Activated gamma-delta T cell (primary cell): ENCODE data around the gene TFAP2D.

Source experiments
- DNase-seq: peaks from one replicate; lab custom pipeline; 2025; lab: John Stamatoyannopoulos, UW
- total RNA-seq, 2 donors: gene quantifications; one replicate each; lab custom pipeline; 2026; lab: John Stamatoyannopoulos, UW

The TFAP2D gene
- 0 to 0.10 reads per million in 2 donors for total RNA-seq

DNA sequence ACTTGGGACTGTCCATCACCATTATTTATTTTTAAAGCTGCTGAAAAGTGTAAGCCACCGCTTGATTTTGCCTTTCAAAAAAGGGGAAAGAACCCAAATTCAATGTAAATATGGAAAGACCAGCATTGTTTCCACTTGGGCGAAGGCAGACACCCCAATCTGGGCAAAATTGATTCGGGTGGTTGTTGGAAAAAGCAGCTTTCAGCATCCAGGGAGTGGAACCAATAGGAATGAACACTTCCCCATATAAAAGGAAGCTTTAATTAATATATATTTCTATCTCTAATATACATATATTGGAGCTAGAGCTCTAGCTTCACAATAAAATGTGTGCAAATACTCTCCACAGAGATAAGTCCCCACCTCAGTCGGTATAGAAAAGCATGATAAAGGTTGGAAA is at the start of gene TFAP2D:
Gene TFAP2D, plus strand, starts transcription at position 301 of the 400 bp plus-strand sequence. CDS start 530 bp downstream, outside the sequence.
- DNase-seq: no peak

DNA sequence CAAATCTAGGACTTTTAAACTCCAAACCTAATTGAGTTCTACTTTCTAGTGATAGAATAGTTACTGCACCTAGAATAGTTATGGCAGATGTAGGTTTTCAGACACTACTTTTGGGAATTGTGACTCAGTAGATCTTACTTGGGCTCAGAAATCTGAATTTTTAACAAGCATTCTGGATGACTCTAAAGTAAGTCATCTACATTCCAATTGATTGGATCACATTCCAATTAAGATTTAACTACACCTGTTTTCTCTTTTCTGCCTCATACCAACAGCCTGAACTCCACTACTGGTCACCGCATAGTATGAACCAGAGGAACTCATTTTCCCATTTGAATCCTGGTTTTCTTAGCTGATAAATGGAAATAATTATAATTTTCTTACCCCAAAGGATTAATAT is 49.5 kb upstream of the TFAP2D start:
- no peak for DNase-seq

DNA sequence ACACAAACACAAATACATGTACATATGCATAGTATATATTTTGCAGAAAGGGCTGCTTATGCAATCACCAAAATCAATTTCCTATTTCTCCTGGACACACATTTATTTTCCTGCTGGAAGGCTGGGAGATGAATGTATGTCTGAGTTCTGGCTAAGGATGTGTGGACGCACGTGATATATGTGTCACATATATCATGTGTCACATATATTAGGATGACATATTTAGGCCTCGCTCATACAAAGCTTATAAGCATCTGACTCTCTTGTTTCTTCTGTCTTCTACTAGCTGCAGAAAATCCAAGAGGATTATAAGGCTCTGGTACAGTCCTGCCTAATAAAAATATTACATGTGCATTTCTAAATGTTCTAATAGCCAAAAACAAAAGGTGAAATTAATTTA is 47.2 kb upstream of the TFAP2D start:
- DNase-seq: no peak

DNA sequence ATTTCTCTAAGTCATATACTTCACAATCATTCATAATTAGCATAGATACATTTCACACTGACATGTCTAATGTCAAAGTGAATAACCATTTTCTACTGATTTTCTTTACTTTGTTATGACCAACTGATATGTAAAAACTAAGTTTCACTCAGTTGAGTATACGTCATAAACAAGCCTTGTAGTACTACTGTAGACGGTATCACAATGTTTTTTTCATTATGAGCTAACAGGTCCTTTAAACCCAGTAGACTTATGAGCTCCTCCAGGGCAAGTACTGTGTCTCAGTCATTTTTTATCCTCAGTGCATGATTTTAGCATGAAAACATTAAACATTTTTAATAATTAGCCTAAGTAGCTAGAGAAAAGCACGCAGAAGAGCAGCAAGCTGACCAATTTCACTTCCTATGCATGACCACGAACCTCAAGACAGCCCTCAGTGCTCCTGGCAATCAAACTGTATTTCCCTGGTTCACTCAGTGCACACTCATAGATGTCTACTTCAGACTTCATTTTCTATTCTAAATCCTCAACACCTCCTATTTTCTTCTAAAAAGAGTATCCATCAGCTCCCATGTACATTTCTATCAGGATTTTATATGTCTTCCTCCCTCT is 32.0 kb upstream of the TFAP2D start:
- DNase-seq: no peak

DNA sequence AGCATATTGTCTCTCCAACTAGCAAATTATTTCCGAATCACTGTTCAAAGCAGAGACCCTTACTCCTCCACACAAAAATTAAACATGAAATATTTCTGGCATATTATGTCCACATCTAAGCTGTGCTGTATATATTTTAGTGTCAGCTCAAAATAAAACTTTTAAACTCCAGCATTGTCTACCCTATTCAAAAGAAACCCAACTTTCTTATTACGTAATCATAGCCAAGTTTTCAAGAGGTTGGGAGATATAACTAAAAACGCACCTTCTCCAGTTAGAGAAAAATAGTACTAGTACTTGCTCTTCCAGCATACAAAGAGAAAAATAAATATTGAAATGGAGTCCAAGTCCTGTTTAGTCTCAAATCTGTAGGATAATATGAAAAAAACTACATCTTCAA is 24.1 kb upstream of the TFAP2D start:
- no peak for DNase-seq

DNA sequence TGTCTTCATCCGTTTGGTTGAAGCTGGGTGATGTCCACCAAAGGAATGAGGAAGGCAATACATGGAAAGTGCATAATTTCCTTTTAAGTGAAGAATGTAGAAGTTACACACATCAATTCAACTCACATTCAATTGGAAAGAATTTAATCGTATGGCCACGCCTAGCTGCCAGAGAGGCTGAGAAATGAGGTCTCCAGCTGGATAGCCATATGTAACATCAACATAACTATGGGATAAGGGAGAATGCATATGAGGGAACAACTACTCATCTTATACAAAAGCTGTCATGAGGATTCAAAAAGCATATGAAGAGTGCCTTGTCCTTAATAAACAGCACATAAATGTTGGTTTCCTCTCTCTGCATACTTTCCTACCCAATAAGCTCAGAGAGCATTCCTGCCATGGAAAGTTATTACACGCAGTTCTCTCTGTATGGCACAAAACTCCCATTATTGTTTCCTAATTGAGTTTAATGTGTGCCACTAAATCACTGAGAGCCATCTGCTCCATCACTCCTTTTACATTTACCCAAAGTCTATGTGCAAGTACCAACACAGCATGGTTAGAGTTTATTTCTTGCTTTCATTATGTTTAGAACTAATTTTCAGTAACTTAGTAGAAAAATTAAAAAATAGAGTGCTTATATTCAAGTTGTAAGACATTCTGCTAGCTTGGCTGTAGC is 21.4 kb upstream of the TFAP2D start:
- no peak for DNase-seq

DNA sequence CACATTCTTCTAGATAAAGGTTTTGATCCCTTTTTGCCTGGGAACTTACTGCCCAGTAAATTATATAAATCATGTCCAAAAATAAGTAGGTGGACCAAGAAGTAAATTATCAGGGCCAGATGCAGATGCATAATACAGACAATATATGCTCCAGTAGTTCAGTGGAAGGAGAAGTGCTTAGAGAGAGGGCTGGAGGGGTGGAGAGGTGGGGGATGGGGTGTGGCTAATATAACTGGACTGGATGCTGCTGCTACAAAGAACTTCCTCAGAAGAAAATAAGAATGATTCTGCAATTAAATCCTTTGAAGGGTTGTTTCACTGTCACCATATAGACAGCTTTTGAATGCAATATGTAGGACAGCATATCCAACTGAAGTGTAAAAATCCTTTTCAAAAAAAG is 14.8 kb upstream of the TFAP2D start:
- DNase-seq: no peak

DNA sequence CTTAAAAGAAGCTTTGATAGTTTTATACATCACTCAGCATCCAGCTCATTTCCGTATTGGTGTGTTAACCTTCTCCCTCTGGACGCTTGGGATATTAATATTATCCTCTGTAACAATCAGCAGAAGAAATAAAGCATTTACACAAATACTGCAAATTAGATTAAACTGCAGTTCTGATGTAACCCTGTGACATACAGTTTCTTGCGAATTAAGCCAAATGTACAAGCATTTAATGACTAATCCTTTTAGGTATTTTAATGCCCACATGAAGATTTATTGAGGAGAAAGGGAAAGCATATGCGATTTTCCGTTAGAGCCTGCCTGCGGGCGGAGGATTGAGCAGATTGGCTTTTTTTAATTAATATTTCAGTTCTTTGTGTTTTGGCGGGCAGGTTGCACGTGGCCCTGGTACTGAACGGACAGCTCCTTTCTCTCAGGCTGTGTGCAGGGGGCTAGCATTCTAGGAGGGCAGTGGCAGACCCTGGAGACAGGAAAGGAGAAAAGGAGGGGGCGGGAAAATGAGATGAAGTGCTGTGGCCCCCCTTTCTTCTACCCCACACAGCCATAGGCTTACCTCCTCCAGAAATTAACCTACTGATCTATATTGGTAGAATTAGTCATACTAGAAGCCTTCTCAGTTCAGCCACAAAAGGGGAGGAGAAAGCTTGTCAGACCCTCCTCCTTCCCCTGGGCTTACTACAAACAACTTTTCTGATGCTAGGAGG is 14.1 kb upstream of the TFAP2D start:
- DNase-seq: no peak

DNA sequence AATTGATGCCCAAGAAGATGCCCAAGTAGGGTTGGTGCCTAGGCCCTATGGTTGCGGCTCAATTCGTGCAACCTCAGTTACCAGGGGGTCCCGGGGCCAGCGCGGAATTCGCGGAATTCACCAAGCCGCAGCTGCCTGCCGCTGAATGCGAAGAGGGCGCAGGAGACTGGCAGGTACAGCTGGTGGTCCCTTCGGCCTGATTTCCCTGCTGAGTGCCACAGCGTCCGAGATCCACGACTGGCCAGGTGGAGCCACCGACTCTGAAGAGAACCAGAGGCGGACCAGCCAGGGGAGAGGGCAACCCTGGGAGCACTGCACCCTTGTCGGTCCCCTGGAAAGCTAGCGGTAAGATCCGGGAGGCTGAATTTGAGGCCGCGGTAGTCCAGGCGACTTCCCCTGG is 6.8 kb upstream of the TFAP2D start:
- no peak for DNase-seq

DNA sequence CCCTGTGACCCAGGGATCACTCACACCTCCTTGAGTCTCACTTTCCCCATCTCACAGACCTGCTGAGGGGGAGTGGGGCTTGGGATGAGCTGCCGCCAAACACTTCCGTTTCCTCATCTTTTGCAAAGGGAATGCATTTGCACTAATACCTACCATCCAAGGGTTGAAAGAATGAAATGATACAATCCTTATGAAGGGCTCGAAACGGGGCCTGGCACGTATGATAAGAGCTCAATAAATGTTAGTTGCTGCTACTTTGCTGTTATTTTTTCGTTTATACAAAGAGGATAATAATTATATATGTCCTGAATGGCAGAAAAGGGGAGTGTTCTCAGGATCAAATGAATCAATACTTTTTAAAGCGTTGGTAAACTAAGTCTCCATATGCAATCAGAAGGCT is 6.1 kb upstream of the TFAP2D start:
- no peak for DNase-seq

DNA sequence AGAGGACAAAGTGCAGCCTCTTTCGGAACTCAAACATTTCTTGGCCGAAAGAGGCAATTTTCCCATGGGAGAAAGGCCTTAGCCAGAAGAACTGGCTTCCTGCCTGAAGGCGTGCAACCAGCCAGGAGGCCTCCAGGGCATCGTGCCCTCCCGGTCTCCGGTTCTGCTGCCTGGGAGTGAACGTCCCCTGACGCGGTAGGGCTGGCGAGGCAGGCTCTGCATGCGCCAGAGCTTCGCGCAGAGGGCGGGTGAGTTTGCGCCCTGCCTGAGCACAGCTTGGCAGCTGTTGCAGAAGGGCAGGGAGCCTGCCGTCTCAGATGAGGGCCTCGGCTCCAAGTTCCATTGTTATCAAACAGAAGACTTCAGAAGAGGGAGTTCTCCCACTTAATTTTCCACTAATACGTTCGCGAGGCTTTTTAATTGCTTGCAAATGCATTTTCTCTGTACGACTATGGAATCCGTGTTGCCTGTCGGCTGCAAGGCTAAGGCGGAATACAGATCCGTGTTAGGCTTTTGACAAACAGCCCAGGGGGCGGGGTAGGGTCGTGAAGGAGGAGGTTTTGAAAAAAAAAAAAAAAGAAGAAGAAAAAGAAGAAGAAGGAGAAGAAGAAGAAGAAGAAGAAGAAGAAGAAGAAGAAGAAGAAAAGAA is 5.5 kb upstream of the TFAP2D start:
- no peak for DNase-seq

DNA sequence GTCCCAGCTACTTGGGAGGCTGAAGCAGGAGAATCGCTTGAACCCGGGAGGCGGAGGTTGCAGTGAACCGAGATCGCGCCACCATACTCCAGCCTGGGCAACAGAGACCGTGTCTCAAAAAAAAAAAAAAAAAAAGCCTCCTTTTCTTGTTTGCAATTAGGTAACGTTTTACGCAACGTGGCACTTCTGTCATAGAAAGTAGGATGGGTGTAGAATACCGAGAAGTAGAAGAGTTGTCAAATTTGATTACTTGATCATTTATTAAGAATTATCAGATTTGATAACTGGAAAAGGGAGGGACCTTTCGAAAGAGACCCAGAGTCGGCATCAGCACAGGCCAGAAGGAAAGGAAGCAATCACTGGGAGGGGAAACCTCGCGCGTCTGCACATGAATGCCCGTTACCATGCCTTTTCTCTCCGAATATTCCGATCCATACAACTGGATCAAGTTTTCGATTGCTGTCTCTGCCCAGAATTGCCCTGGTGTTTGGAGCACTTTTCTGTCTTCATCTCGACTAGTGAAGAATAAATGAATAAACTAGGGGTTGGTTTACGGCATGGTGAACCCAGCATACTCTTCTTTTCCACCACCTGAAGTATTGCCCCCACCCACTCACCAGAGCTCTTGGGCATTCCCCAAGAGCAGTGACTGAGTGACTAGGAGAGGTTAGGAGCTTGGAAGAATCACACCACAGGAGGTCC is 4.5 kb upstream of the TFAP2D start:
- DNase-seq: no peak

DNA sequence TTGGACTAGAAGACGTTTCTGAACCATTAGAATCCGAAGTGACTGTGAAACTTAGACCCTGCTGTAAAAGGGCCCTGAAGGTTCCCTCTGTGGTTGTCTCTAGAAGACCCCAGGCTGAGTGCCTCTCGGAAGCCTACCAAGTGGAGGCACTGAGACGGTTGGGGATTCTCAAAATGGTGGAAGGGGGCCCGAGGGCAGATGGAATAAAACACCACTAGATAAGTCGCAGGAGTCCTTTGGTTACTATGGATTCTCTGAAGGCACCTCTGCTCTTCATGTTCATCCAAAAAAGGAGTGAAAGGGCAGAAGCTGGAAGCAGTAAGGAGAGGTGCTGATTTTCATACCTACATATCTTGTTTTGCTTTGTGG is 4.0 kb upstream of the TFAP2D start:
- DNase-seq: no peak

DNA sequence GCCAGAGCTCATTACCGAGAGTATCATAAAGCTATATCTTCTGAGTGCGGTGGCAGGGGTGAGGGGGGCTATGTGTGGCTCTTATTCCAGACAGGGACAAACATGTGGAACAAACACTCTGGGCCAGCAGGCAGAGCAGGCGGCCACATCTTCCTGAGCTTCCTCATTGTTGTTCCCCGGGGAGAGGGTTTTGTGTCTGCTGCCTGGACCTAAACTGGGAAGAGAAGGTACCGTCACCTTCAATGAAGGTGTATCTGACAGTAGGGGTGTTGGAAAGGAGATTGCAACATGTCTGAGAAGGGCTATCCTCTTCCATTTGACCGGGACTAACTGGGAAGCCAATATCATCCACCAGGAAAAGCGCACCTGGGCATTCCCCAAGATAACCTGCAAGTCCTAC is 1.6 kb upstream of the TFAP2D start:
- DNase-seq: no peak

DNA sequence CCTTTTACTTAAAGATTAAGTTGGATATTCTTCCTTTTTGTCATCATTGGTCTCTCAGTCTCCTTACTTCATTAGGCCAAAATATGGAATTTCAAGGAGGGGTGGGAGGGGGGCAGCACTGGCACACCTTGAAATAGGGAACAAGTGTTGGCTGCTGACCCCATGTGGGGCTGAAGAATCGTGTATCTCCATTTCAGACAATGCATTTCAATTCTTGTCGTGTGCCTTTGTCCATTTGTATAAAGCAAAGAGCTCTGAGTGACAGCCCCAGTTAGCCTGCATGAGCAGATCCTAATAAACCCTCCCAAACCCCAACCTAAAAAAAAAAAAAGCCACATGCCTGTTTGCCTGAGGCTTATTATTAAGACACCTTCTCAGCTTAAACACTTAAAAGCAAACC is 1.0 kb upstream of the TFAP2D start:
- DNase-seq: no peak

DNA sequence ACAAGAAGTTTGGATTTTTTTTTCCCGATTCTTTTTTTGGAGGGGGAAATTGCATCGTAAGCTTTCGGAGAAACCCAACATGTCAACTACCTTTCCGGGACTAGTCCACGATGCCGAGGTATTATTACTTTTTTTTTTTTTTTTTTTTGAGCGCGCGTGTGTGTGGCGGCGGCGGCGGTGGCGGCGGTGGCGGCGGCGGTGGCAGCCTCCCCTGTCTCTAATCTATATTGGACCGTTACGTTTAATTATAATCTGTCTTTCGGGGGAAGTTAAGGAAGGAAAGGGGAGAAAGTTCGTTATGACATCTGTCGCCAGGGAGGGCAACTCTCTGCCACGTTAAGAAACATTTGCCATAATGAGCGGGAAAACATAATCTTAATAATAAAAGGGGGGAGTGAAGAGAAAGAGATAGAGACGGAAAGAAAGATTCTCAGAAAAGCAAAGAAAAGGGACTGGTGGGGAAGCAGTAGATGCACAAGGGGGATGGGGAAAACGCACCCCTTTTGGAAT is 706 bp downstream of the TFAP2D start:
- DNase-seq: no peak

DNA sequence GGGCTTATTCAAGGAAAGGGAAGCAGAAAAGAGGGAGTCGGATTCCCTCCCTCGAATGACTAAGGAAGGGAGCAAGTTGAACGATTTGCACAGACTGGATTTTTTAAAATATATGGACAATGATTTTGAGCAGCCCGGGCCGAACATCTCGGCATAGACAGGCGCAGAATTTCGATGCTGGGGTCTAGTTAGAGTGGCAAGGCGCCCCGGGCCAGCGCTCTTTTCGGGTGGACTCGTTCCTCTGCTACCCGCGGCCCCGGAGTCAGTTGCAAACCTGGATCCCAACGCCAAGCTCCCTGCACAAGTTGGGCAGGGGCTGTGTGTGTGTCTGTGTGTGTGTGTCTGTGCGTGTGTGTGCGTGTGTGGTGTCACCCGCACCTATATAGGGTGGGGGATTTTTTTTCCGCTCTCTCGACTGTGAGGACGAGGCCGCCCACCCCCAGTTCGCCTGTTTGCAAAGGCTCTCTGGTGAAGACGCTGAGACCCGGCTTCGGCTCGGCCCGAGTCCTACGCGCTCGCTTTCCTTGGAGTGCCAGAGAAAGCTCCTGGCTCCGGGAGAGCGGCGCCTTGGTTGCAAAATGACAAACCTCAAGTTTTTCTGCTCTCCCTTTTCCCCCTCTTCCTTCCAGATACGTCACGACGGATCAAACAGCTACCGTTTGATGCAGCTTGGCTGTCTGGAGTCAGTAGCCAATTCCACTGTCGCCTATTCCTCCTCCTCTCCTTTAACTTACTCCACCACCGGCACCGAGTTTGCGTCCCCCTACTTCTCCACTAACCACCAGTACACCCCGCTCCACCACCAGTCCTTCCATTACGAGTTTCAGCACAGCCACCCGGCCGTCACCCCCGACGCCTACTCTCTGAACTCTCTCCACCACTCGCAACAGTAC is 1.4 kb downstream of the TFAP2D start:
- no peak for DNase-seq

DNA sequence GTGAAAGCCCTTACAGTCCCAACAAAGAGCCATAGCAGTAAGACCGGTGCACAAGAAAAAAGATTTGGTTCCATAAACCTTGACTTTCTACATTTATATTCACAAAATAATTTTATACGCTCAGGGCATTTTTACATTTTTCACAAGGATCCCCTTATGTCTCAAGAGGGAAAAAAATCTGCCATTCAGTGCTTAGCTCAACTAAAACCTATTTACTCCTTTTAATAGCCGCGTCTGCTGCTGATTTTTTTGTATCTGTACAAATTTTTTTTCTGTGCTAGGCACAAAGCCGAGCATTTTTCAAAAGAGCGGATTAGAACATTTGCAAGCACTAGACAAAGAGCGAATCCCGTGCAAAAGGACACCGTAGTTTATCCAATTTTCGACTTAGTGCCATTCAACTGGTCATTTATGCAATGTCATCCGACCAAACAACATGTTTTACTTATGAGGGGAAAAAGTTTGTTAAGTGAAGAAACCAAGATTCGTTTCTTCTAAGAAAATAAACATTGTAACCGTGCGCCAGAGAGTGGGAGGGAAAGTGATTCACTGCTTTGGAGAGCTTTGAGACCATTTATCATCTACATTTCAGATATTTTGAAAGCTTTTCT is 3.7 kb downstream of the TFAP2D start:
- no peak for DNase-seq

DNA sequence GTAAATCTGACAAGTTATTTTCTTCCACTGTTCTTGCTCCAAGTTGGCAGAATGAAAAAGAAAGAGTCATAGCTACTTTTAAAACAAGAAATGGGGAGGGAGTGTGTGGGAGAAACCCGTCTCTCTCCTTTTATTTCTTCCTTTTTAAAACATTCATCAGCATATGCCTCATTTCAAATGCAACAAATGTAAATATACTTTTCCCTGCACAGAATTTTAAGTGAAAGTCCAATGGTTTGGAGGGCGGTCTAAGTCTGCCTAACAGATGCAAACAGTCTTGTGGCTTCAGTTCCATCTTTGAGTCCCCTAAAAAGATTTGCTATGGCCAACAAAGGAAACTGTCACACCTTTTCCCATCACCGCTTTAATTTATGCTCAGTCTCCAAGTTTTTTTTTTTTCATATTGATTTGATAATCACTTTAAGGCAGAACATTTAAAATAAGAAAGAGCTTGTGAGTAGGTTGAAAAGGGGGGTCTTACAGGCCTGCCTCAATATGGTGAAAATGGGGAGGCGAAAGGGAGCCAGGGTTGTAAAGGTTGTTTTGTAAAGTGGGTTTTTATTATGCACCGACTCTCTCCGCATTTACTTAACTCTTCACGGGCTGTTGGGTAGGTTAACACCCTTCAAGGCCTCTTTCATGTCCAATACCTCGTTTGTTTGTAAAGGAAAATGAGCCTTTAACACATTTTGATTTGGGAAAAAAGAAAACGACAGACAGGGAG is 4.6 kb downstream of the TFAP2D start:
- DNase-seq: no peak

DNA sequence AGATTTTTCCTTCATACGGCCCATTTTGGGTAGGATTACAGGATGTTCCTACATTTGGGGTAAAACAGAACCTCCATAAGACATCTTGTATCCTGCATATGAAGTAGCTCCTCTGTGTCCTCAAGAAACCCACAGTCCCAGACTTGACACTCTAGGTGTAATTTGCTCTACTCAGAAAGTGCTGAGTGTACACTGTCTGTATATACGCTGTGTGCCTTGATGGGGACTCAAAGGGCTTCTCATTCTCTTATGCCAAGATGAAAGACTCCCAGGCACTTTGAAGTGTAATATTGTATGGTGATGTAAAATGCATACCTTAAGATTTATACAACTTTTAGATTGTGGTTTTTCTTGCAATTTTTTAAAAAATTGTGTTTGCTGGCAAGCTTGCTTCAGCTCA is 5.2 kb downstream of the TFAP2D start:
- DNase-seq: no peak
